Measurements from ENCODE around the gene ITSN2.

DNA sequence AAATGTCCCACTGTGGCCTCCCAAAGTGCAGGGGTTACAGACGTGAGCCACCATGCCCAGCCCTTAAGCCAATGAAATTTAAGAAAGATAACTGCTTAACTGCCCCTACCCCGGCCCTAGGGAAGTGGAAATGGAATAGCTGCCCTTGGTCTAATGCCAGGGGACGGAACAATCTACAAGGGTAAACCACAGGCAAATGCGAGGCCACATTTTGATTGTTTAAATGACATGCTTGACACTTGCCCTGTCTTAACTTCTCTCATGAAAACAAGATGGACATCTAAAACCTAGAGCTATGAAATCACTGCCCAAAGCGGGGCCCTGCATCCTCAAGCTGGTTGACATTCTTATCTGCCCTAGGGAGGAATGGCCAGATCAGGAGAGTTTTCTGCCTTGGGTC, 5.5 kb upstream of the ITSN2 start:
- TF ChIP-seq, protein P1, sequence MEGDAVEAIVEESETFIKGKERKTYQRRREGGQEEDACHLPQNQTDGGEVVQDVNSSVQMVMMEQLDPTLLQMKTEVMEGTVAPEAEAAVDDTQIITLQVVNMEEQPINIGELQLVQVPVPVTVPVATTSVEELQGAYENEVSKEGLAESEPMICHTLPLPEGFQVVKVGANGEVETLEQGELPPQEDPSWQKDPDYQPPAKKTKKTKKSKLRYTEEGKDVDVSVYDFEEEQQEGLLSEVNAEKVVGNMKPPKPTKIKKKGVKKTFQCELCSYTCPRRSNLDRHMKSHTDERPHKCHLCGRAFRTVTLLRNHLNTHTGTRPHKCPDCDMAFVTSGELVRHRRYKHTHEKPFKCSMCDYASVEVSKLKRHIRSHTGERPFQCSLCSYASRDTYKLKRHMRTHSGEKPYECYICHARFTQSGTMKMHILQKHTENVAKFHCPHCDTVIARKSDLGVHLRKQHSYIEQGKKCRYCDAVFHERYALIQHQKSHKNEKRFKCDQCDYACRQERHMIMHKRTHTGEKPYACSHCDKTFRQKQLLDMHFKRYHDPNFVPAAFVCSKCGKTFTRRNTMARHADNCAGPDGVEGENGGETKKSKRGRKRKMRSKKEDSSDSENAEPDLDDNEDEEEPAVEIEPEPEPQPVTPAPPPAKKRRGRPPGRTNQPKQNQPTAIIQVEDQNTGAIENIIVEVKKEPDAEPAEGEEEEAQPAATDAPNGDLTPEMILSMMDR (conservative IDR thresholded peaks at IDR 0.05; ENCODE audit: low read depth, low read length), result no peak
- no peak for TF ChIP-seq EZH2 (IDR thresholded peaks at IDR 0.05; ENCODE audit: low read length, unreplicated experiment)
